ENCODE measurements around the gene C14orf93. TPM values are rescaled to one million over a fixed set of nuclear protein-coding genes. Genes with fewer than 3 reads are reported as not detected.

Gene C14orf93
- total and polyA plus RNA-seq, 2 experiments from 2014 or later, result 6.7 to 26.3 TPM

- H3K9me3 ChIP-seq (ENCODE audit: low read depth), result no peaks in the 10 kb centered on the region
- no peak overlapping the region for H3K4me3 ChIP-seq
- no peaks in the 10 kb centered on the region for H3K27me3 ChIP-seq
- H3K36me3 ChIP-seq, result no peaks in the 10 kb centered on the region
- no peak overlapping the region for H3K27ac ChIP-seq
- H3K4me1 ChIP-seq (ENCODE audit: low read depth), result peaks cover 17% of the 10 kb centered on the region
- TF ChIP-seq CTCF (IDR thresholded peaks at IDR 0.05; ENCODE audit: low read depth, low read length), result no peak
- no peak for DNase-seq (ENCODE audit: low read depth in 1 of 2, low spot score in 1 of 2)
These were observed 7.4 kb downstream of the C14orf93 start for GRCh38 chr14:23002592-23002991.

- no peak for DNase-seq (ENCODE audit: low read depth in 1 of 2, low spot score in 1 of 2)
- Histone ChIP-seq H3K27me3 (no peaks in the 10 kb centered on the region), H3K4me3 (no peak overlapping the region), H3K9me3 (ENCODE audit: low read depth) (no peaks in the 10 kb centered on the region), H3K36me3 (no peaks in the 10 kb centered on the region), H3K4me1 (ENCODE audit: low read depth) (peaks cover 8% of the 10 kb centered on the region), H3K27ac (no peak overlapping the region)
- TF ChIP-seq CTCF (IDR thresholded peaks at IDR 0.05; ENCODE audit: low read depth, low read length), result no peak
These were observed 9.1 kb downstream of the C14orf93 start for GRCh38 chr14:23000860-23001259.

- Histone ChIP-seq H3K27me3 (no peaks in the 10 kb centered on the region), H3K9me3 (ENCODE audit: low read depth) (no peaks in the 10 kb centered on the region), H3K4me1 (ENCODE audit: low read depth) (peaks cover 7% of the 10 kb centered on the region), H3K27ac (no peak overlapping the region), H3K36me3 (no peaks in the 10 kb centered on the region), H3K4me3 (no peak overlapping the region)
- DNase-seq (ENCODE audit: low read depth in 1 of 2, low spot score in 1 of 2), result peak in 1 of 2 donors; percentile 40
- TF ChIP-seq CTCF (IDR thresholded peaks at IDR 0.05; ENCODE audit: low read depth, low read length), result no peak
These were observed 11.5 kb downstream of the C14orf93 start for GRCh38 chr14:22998329-22999012.

- DNase-seq (ENCODE audit: low read depth in 1 of 2, low spot score in 1 of 2), result no peak
- Histone ChIP-seq H3K27ac (no peak overlapping the region), H3K9me3 (ENCODE audit: low read depth) (no peaks in the 10 kb centered on the region), H3K27me3 (no peaks in the 10 kb centered on the region), H3K4me3 (no peak overlapping the region), H3K36me3 (no peaks in the 10 kb centered on the region), H3K4me1 (ENCODE audit: low read depth) (peaks cover 9% of the 10 kb centered on the region)
- no peak for TF ChIP-seq CTCF (IDR thresholded peaks at IDR 0.05; ENCODE audit: low read depth, low read length)
These were observed 12.1 kb downstream of the C14orf93 start for GRCh38 chr14:22997676-22998323.

GRCh38 chr14:22996768-22997654, 12.9 kb downstream of the C14orf93 start:
- no peak overlapping the region for H3K27ac ChIP-seq

More at GRCh38 chr14:22996768-22997654, 12.9 kb downstream of the C14orf93 start:
- TF ChIP-seq CTCF (IDR thresholded peaks at IDR 0.05; ENCODE audit: low read depth, low read length), result no peak
- peaks cover 9% of the 10 kb centered on the region for H3K4me1 ChIP-seq (ENCODE audit: low read depth)
- no peak overlapping the region for H3K4me3 ChIP-seq
- no peaks in the 10 kb centered on the region for H3K9me3 ChIP-seq (ENCODE audit: low read depth)
- no peaks in the 10 kb centered on the region for H3K27me3 ChIP-seq
- no peaks in the 10 kb centered on the region for H3K36me3 ChIP-seq
- DNase-seq (ENCODE audit: low read depth in 1 of 2, low spot score in 1 of 2), result no peak
